Ishikawa (cell line): ENCODE measurements around the gene SLC5A2.

Source experiments
- CEBPB ChIP-seq: IDR thresholded peaks from 2 replicates; pipeline ENCODE4 v1.6.1; 2012
- CREB1 ChIP-seq: IDR thresholded peaks from 2 replicates; pipeline ENCODE4 v1.6.1; 2012; ENCODE audit warnings: low read depth
- EGR1 ChIP-seq: IDR thresholded peaks from 2 replicates; pipeline ENCODE4 v1.6.1; 2012
- EP300 ChIP-seq: IDR thresholded peaks from 2 replicates; pipeline ENCODE4 v1.6.1; 2012; ENCODE audit warnings: borderline replicate concordance
- NFIC ChIP-seq: IDR thresholded peaks from 2 replicates; pipeline ENCODE4 v1.6.1; 2012
- TAF1 ChIP-seq: IDR thresholded peaks from 2 replicates; pipeline ENCODE4 v1.6.1; 2012; ENCODE audit warnings: low read depth, mild to moderate bottlenecking
- YY1 ChIP-seq: IDR thresholded peaks from 2 replicates; pipeline ENCODE4 v1.6.1; 2012; ENCODE audit warnings: low read depth
- ZBTB7A ChIP-seq: IDR thresholded peaks from 2 replicates; pipeline ENCODE4 v1.6.1; 2012; ENCODE audit warnings: low read depth
- TF ChIP-seq, protein P1 (sequence below): IDR thresholded peaks from 2 replicates; pipeline ENCODE4 v1.6.1; 2012; ENCODE audit warnings: low read depth, mild to moderate bottlenecking
- TF ChIP-seq, protein P2 (sequence below): IDR thresholded peaks from 2 replicates; pipeline ENCODE4 v1.6.1; 2012

DNA sequence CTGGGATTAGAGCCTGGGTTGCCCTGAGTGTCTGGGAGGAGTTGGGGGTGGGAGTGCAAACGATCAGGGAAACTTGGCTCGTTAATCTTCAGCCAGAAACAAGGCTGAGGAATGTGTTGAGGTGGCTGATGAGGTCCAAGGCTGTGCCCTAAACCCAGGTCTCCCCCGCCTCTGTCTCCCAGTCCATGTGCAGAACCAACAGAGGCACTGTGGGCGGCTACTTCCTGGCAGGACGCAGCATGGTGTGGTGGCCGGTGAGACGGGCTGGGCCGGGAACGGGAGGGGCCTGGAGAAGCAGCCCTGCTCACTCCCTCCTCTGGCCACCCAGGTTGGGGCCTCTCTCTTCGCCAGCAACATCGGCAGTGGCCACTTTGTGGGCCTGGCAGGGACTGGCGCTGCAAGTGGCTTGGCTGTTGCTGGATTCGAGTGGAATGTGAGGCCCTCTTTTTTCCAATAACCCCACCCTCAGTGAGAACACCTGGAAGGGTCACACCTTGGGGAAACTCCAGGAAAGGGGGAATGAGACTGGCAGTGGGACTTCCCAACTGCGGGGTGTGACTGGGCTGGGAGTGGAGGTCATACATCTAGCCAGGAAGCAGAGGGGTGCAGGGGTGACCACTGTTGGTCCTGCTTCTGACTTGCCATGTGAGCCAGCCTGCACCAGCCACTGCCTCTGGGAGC lies 1.7 kb downstream of the SLC5A2 start:
- TF ChIP-seq, protein P1, sequence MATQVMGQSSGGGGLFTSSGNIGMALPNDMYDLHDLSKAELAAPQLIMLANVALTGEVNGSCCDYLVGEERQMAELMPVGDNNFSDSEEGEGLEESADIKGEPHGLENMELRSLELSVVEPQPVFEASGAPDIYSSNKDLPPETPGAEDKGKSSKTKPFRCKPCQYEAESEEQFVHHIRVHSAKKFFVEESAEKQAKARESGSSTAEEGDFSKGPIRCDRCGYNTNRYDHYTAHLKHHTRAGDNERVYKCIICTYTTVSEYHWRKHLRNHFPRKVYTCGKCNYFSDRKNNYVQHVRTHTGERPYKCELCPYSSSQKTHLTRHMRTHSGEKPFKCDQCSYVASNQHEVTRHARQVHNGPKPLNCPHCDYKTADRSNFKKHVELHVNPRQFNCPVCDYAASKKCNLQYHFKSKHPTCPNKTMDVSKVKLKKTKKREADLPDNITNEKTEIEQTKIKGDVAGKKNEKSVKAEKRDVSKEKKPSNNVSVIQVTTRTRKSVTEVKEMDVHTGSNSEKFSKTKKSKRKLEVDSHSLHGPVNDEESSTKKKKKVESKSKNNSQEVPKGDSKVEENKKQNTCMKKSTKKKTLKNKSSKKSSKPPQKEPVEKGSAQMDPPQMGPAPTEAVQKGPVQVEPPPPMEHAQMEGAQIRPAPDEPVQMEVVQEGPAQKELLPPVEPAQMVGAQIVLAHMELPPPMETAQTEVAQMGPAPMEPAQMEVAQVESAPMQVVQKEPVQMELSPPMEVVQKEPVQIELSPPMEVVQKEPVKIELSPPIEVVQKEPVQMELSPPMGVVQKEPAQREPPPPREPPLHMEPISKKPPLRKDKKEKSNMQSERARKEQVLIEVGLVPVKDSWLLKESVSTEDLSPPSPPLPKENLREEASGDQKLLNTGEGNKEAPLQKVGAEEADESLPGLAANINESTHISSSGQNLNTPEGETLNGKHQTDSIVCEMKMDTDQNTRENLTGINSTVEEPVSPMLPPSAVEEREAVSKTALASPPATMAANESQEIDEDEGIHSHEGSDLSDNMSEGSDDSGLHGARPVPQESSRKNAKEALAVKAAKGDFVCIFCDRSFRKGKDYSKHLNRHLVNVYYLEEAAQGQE, result no peak
- no peak for TF ChIP-seq EP300
- TF ChIP-seq YY1, result no peak
- no peak for TF ChIP-seq CEBPB
- no peak for TF ChIP-seq ZBTB7A
- no peak for TF ChIP-seq TAF1
- TF ChIP-seq EGR1, result no peak
- TF ChIP-seq, protein P2, sequence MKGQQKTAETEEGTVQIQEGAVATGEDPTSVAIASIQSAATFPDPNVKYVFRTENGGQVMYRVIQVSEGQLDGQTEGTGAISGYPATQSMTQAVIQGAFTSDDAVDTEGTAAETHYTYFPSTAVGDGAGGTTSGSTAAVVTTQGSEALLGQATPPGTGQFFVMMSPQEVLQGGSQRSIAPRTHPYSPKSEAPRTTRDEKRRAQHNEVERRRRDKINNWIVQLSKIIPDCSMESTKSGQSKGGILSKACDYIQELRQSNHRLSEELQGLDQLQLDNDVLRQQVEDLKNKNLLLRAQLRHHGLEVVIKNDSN, result no peak
- no peak for TF ChIP-seq NFIC
- TF ChIP-seq CREB1, result no peak
